ENCODE measurements around the gene SPAG8.

Gene SPAG8

DNA sequence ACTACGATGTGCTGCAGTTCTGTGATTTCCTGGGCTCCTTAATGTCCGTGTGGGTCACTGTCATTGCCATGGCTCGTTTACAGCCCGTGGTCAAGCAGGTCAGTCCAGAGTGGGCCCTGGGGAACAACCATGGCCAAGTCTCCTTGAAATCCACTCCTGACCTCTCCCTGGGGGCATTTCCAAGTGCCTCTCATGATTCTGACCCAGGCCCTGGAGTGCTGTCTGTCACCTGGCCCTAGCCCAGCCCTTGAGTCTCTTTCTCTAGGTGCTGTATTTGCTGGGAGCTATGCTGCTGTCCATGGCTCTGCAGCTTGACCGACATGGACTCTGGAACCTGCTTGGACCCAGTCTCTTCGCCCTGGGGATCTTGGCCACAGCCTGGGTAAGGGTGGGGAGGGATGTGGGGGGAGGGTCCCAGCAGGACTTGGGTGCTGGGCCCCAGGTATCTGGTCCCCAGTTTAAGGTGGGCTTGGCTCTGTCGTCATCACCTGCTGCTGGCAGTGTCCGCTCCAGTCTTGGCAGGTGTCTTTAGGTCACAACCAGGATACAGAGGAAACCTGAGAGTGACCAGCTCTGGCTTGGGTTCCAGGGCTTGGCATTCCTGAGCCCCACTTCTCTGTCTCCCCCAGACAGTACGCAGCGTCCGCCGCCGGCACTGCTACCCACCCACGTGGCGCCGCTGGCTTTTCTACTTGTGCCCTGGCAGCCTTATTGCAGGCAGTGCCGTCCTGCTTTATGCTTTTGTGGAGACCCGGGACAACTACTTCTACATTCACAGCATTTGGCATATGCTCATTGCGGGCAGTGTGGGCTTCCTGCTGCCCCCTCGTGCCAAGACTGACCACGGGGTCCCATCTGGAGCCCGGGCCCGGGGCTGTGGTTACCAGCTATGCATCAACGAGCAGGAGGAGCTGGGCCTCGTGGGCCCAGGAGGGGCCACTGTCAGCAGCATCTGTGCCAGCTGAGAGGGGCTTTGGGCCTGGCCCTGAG, 41.1 kb upstream of the SPAG8 start:
- ATAC-seq: no peak
- no peak for TF ChIP-seq ZNF565 (CRISPR knock-in tag; conservative IDR thresholded peaks at IDR 0.05; ENCODE audit: low read depth)
- TF ChIP-seq, protein P1, sequence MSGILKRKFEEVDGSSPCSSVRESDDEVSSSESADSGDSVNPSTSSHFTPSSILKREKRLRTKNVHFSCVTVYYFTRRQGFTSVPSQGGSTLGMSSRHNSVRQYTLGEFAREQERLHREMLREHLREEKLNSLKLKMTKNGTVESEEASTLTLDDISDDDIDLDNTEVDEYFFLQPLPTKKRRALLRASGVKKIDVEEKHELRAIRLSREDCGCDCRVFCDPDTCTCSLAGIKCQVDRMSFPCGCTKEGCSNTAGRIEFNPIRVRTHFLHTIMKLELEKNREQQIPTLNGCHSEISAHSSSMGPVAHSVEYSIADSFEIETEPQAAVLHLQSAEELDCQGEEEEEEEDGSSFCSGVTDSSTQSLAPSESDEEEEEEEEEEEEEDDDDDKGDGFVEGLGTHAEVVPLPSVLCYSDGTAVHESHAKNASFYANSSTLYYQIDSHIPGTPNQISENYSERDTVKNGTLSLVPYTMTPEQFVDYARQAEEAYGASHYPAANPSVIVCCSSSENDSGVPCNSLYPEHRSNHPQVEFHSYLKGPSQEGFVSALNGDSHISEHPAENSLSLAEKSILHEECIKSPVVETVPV (CRISPR knock-in tag; IDR thresholded peaks at IDR 0.05): no peak
- TF ChIP-seq ISL1 (CRISPR knock-in tag; IDR thresholded peaks at IDR 0.05): no peak
- no peak for TF ChIP-seq RARB (CRISPR knock-in tag; IDR thresholded peaks at IDR 0.05)
- no peak for TF ChIP-seq ZC3H10 (CRISPR knock-in tag; IDR thresholded peaks at IDR 0.05)
- no peak for TF ChIP-seq BACH2 (CRISPR knock-in tag; IDR thresholded peaks at IDR 0.05; ENCODE audit: borderline replicate concordance)
- TF ChIP-seq ZFP3 (CRISPR knock-in tag; IDR thresholded peaks at IDR 0.05): no peak
- no peak for TF ChIP-seq CREB5 (CRISPR knock-in tag; IDR thresholded peaks at IDR 0.05; ENCODE audit: low read depth)
- TF ChIP-seq TSHZ2 (CRISPR knock-in tag; IDR thresholded peaks at IDR 0.05): no peak
- no peak for TF ChIP-seq ESRRG (CRISPR knock-in tag; IDR thresholded peaks at IDR 0.05)

DNA sequence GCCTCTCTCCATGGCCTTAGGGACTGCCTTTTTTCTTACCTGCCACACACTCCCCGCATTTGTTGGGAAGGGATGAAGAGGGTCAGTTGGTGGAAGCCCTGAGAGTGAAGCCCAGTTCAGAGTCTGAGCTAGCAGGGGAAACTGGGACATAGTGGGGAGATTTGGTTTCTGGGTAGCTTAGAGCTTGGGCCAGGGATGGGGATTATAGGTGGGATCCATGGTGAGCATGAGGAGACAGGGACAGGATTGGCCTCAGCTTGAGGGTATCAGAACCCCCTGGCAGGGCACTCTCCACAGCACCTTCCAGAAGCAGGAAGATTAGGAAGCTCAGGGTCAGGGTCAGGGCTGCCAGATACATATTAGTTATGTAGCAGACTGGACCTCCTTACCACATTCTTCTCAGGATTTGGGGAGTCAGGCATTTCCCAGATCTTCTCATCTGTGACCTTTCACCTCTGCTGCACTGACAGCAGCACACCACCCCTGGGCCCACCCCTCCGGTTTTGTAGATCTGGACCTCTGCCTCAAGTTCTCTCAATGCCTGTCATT, 40.3 kb upstream of the SPAG8 start:
- no peak for ATAC-seq
- TF ChIP-seq ZNF70 (CRISPR knock-in tag; IDR thresholded peaks at IDR 0.05): no peak
- TF ChIP-seq SNAI2 (CRISPR knock-in tag; IDR thresholded peaks at IDR 0.05): no peak
- TF ChIP-seq ZFP30 (CRISPR knock-in tag; IDR thresholded peaks at IDR 0.05): no peak
- no peak for TF ChIP-seq ZFP3 (CRISPR knock-in tag; IDR thresholded peaks at IDR 0.05)

DNA sequence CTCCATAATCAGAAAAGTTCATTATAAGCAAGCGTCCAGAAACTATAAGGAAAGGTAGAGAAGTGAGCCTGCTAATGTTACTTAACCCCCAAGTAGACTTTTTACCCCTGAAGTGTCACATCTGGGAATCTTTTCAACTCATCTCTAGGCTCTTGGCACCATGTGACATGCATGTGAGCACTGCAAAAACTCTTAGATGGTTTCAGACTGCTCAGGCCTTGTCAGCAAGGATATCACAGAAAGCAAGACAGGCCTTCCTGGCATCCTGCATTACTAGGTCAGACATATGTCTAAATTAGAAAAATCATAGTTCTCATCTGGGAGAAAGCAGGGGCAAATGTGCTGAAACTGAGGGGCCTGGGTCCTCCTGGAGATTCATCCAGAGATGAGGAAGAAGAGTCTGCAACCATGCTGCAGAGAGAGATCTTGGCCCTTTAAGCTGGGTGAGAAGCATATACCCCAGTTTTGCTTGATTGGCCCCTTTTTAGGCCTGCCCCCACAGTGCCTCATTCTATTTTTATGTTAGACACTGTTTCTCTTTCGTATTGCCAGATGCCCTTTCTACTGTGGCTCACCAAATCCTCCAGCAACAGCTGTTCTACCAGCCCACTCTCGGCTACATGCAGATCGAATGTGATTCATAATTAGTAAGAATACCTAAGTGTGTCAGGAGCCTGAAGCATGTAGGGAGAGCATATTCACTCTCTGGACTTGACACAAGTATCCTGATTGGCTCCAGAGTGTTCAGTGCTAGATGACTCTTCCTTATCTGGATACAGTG, 35.9 kb upstream of the SPAG8 start:
- ATAC-seq: peak; percentile 81
- TF ChIP-seq TCF4 (CRISPR knock-in tag; IDR thresholded peaks at IDR 0.05; ENCODE audit: borderline replicate concordance) (no peak), ZFP3 (CRISPR knock-in tag; IDR thresholded peaks at IDR 0.05) (no peak), ISL1 (CRISPR knock-in tag; IDR thresholded peaks at IDR 0.05) (no peak), GLIS3 (CRISPR knock-in tag; IDR thresholded peaks at IDR 0.05) (no peak), BACH2 (CRISPR knock-in tag; IDR thresholded peaks at IDR 0.05; ENCODE audit: borderline replicate concordance) (no peak), ARNTL (CRISPR knock-in tag; IDR thresholded peaks at IDR 0.05; ENCODE audit: borderline replicate concordance, low read depth) (no peak), ZNF70 (CRISPR knock-in tag; IDR thresholded peaks at IDR 0.05) (no peak), CSDC2 (CRISPR knock-in tag; IDR thresholded peaks at IDR 0.05) (no peak)
- TF ChIP-seq, protein P1 (CRISPR knock-in tag; IDR thresholded peaks at IDR 0.05): no peak
